Activated CD8-positive, alpha-beta memory T cell treated with anti-CD3 and anti-CD28 coated beads for 48 hours (primary cell): ENCODE results near the gene LRP1B.
"Not testable (repeated sequence)": the region's sequence is repeated elsewhere in the genome, so short reads cannot be mapped to it uniquely, and the experiment has no call there.

ENCODE experiments used
- DNase-seq, 3 experiments: peaks; one replicate each; pipeline ENCODE4 v3.0.0-alpha.2; 2020; ENCODE audit warnings: low read depth in 2 of 3, low spot score in 2 of 3

Gene LRP1B

GRCh38 chr2:141899740-141900139 is 231.1 kb downstream of the LRP1B start:
- no peak for DNase-seq

DNA sequence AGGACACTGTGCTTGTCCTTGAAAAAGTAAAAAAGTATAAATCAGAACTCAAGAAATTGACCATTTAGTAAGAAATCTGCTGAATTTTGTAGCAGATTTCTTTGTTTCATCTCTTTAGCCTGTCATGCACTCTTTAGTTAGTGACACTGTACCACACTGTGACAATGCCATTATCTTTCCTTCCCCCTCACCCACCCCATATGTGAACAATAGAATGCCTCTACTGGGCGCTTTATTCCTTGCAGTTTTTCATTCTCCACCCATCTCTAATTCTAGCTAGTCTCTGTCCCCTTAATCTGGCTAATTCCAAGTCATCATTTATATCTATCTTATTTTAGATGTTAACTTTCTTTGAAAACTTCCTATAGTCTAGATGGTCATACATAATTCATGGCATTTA is 241.0 kb downstream of the LRP1B start:
- DNase-seq, result no peak

GRCh38 chr2:141888987-141889555 is 241.7 kb downstream of the LRP1B start:
- no peak for DNase-seq

GRCh38 chr2:141887363-141887762 is 243.5 kb downstream of the LRP1B start:
- DNase-seq, result no peak

GRCh38 chr2:141878016-141878415 is 252.8 kb downstream of the LRP1B start:
- no peak for DNase-seq

GRCh38 chr2:141871913-141872634 is 258.7 kb downstream of the LRP1B start:
- no peak for DNase-seq

DNA sequence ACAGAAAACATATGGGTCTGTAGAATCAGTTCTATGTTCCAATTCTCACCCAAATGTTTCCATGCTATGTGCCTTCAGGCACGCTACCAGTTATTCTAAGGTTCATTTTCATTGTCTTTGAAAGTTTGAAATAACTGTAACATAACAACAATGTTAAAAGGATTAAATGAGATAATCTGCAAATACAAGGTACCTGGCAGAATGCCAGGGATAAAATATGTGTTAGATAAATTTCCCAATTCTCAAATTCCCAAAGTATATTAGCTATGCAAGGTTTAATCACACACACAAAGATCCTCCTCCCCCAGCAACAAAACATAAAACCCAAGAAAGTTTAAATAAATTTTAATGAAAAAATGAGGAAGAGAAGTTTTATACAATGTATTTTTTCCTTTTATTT is 261.2 kb downstream of the LRP1B start:
- no peak for DNase-seq

DNA sequence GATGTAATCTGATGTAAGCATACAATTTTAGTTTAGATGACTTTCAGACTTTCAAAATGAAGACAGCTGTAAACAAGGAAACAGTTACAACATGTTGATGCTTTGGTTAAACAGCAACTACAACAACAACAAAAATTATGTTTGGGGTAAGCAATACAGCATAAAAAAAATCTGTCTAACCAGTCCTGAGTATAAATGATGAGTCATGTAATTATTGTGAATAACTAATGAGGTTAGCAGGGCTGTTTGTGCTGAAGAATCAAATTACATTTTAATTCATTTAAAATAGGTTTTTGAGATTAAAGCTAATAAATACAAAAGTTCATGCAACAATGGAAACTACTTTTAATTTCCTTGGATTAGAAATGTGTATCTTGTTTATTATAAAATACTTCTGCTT is 266.9 kb downstream of the LRP1B start:
- no peak for DNase-seq

- no peak for DNase-seq
Observed at GRCh38 chr2:141856215-141856919, 274.4 kb downstream of the LRP1B start.

DNA sequence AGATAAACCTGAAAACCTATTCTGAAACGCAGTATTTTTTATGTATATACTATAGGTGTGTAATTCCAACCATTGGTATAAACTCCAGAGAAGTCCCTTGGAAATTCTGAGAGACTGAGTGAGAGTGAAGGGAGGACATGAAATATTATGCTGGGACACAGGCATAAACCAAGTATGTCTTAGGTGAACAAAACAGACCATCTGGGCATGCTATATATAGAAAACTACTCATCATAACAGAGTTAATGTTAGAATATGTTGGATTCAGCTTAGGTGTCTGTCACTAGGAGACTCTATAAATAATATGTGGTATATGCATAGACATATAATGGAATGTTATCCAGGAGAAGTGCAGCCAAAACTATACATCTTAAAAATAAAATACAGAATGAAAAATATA is 282.6 kb downstream of the LRP1B start:
- DNase-seq, result no peak

GRCh38 chr2:141844231-141844630 is 286.6 kb downstream of the LRP1B start:
- no peak for DNase-seq

- DNase-seq, result no peak
Observed at GRCh38 chr2:141835103-141835502, 295.7 kb downstream of the LRP1B start.

DNA sequence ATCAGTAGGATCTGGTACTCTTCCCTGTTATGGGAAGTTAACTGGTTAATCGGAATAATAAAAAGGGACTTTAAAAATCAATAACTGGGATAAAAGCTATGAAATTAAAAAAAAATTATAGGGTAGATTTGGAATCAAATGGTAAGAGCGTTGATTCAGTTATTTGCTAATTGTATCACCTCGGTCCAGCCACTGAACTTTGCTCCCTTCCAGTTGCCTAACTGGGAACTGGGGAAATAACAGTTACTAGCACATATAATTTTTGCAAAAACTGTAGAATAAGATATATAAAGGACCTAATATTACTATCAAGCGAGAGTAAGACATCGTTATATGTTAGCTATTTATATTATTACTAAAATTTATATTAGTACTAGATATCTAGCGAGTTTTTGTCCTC is 302.1 kb downstream of the LRP1B start:
- DNase-seq, result no peak

- DNase-seq, result no peak
Observed at GRCh38 chr2:141824790-141825189, 306.0 kb downstream of the LRP1B start.

GRCh38 chr2:141820893-141821292 is 309.9 kb downstream of the LRP1B start:
- no peak for DNase-seq

- not testable (repeated sequence) for DNase-seq
Observed at GRCh38 chr2:141815320-141815719, 315.5 kb downstream of the LRP1B start.

DNA sequence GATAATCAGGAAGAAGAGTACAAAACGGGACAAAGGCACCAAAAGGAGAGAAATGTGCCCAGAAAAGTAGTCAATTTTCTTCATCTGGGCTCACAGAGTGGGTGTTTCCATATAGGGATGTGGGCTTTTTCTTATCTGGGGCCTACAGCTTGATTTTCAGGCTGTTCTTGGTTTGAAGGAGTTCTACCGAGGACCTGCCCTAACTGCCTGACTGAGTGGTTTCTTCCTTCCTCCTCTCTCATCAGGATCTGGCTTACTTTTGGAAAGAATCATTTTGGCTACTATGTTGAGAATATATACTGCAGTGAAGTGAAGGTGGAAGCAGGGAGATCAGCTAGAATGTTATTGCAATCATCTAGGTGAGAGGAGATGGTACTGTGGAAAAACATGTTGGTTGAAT is 316.7 kb downstream of the LRP1B start:
- DNase-seq, result no peak

DNA sequence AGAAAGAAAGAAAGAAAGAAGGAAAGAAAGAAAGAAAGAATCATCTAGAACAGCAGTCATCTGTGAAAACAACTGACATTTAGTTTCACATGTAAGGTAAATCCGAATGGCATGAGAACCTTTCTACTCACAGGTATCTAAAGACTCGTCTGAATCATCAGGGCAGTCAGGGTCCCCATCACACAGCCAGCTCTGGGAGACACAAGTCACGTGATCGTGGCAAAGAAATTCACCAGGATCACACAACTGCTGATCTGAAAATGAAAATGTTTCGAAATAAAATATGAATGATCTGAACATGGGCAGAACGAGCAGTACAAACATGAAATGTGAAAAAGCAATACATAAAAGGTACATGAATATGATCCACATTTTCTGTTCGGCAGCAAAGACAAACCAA is 320.7 kb downstream of the LRP1B start:
- no peak for DNase-seq

DNA sequence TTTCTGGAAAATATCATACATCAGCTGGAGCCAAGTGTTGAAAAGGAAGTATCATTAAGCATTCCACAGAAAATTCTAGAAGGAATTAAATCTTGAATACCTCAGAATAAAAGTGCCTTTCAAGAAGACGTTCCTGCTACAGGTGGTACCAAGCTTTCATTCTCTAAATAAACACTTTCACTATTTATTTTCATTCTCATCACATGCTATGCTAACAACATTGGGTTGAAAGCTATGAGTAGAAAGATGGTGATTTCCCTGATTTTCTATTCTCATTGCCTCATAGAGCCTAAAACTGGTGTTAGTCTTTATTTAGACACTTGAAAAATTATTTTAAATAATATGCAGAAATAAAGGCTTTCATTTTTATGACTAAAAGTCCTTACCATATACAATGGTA is 324.7 kb downstream of the LRP1B start:
- no peak for DNase-seq

DNA sequence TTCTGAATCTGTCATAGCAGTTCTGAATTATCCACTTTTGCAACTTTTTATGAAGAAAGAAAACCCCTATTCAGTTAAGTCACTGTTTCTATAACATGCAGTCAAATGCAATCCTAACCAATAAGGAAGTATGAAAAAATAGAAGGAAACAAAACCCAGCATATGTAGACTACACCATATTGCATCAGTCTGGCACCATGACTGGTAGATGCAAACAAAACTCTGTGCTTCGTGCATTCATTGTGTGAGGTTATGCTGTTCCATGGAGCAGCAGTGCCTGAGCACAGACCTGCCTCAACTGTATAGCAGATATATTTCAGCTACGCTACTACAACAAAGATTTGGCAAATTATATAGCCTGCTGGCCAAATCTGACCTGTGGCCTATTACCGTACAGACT is 325.5 kb downstream of the LRP1B start:
- no peak for DNase-seq

- no peak for DNase-seq
Observed at GRCh38 chr2:141796449-141796848, 334.4 kb downstream of the LRP1B start.

DNA sequence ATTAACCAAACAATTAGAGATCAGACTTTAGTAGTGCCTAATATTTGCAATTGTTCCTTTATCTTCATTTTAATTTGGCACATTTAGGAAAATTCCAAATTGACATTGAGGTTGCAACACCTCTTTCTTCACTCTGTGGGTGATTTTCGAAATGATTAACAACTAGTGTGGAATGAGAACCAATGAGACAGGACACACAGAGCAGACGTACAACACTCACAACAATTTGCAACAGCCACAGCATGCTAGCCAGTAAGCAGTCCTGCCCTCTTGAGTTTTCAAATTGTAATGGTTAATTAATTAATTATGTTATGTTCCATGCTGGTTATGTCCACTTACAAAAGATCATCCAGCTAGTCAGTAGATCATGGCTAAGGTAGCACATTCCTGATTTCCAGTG is 339.3 kb downstream of the LRP1B start:
- no peak for DNase-seq

- no peak for DNase-seq
Observed at GRCh38 chr2:141782574-141782973, 348.2 kb downstream of the LRP1B start.
